SK-N-SH treated with all-trans-retinoic acid at 6 μM for 48 hours (cell line): ENCODE measurements around the gene PLEKHM3.

ENCODE experiments used
- CSDC2 ChIP-seq: fragments of 250-450 bp; sonication (Bioruptor Pico); IDR thresholded peaks from 2 replicates; pipeline ENCODE4 v1.5.0; 2020; ENCODE audit warnings: mild to moderate bottlenecking, moderate library complexity
- ISL1 ChIP-seq: fragments of 250-450 bp; sonication (Bioruptor Pico); IDR thresholded peaks from 2 replicates; pipeline ENCODE4 v2.1.2; 2022; ENCODE audit warnings: mild to moderate bottlenecking, moderate library complexity
- OSR1 ChIP-seq: fragments of 250-450 bp; sonication (Bioruptor Pico); IDR thresholded peaks from 2 replicates; pipeline ENCODE4 v1.8.0; 2022; ENCODE audit warnings: moderate library complexity, mild to moderate bottlenecking, inconsistent platforms
- RARB ChIP-seq: fragments of 250-450 bp; sonication (Bioruptor Pico); IDR thresholded peaks from 2 replicates; pipeline ENCODE4 v1.8.0; 2021; ENCODE audit warnings: mild to moderate bottlenecking, moderate library complexity
- SNAI2 ChIP-seq: fragments of 250-450 bp; sonication (Bioruptor Pico); IDR thresholded peaks from 2 replicates; pipeline ENCODE4 v1.5.0; 2020; ENCODE audit warnings: mild to moderate bottlenecking, moderate library complexity
- TCF4 ChIP-seq: fragments of 250-450 bp; sonication (Bioruptor Pico); IDR thresholded peaks from 2 replicates; pipeline ENCODE4 v1.8.0; 2021; ENCODE audit warnings: mild to moderate bottlenecking, moderate library complexity, borderline replicate concordance
- ZFP3 ChIP-seq: fragments of 250-450 bp; sonication (Bioruptor Pico); IDR thresholded peaks from 2 replicates; pipeline ENCODE4 v1.5.0; 2020; ENCODE audit warnings: mild to moderate bottlenecking, moderate library complexity
- ZFP30 ChIP-seq: fragments of 450-650 bp; formaldehyde crosslinking; IDR thresholded peaks from 2 replicates; pipeline ENCODE4 v1.5.0; 2022; ENCODE audit warnings: mild to moderate bottlenecking, moderate library complexity
- TF ChIP-seq, protein P1 (sequence below): fragments of 250-450 bp; sonication (Bioruptor Pico); IDR thresholded peaks from 2 replicates; pipeline ENCODE4 v1.5.1; 2020; ENCODE audit warnings: low read depth, mild to moderate bottlenecking, moderate library complexity
- TF ChIP-seq, protein P2 (sequence below): fragments of 250-450 bp; sonication (Bioruptor Pico); IDR thresholded peaks from 2 replicates; pipeline ENCODE4 v1.8.0; 2020; ENCODE audit warnings: mild to moderate bottlenecking, moderate library complexity, borderline replicate concordance

DNA sequence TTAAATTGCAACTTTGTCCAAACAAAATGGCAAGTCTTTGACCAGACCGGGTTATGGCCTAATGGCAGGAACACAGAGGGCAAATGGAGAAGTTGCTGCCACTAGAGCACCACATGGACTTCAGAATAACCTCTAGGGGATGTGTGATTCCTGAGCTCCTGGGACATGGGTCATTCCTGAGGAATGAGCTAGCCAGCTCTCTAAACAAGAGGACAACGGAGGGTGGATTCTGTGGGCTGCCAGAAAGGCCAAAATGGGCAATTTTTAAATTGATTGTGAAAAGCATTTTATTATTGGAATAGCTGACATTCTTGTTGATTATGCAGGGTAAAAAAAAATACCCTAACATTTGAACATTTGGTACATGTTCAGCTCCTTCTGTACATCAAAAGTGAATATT is 145.8 kb downstream of the PLEKHM3 start:
- TF ChIP-seq SNAI2 (CRISPR knock-in tag): no peak
- TF ChIP-seq RARB (CRISPR knock-in tag): no peak
- TF ChIP-seq TCF4 (CRISPR knock-in tag): no peak
- no peak for TF ChIP-seq ZFP3 (CRISPR knock-in tag)
- peak; percentile 51 for TF ChIP-seq ISL1 (CRISPR knock-in tag)
- TF ChIP-seq, protein P1, sequence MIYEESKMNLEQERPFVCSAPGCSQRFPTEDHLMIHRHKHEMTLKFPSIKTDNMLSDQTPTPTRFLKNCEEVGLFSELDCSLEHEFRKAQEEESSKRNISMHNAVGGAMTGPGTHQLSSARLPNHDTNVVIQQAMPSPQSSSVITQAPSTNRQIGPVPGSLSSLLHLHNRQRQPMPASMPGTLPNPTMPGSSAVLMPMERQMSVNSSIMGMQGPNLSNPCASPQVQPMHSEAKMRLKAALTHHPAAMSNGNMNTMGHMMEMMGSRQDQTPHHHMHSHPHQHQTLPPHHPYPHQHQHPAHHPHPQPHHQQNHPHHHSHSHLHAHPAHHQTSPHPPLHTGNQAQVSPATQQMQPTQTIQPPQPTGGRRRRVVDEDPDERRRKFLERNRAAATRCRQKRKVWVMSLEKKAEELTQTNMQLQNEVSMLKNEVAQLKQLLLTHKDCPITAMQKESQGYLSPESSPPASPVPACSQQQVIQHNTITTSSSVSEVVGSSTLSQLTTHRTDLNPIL: no peak
- no peak for TF ChIP-seq ZFP30 (CRISPR knock-in tag)
- TF ChIP-seq, protein P2, sequence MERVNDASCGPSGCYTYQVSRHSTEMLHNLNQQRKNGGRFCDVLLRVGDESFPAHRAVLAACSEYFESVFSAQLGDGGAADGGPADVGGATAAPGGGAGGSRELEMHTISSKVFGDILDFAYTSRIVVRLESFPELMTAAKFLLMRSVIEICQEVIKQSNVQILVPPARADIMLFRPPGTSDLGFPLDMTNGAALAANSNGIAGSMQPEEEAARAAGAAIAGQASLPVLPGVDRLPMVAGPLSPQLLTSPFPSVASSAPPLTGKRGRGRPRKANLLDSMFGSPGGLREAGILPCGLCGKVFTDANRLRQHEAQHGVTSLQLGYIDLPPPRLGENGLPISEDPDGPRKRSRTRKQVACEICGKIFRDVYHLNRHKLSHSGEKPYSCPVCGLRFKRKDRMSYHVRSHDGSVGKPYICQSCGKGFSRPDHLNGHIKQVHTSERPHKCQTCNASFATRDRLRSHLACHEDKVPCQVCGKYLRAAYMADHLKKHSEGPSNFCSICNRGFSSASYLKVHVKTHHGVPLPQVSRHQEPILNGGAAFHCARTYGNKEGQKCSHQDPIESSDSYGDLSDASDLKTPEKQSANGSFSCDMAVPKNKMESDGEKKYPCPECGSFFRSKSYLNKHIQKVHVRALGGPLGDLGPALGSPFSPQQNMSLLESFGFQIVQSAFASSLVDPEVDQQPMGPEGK (CRISPR knock-in tag): no peak
- TF ChIP-seq OSR1 (CRISPR knock-in tag): no peak
- no peak for TF ChIP-seq CSDC2 (CRISPR knock-in tag)
